HG02884 (cell line): ENCODE results near the gene HLA-C.
A peak's percentile ranks its signal among the peaks of the same experiment; 100 is the strongest.
"Not testable (repeated sequence)": the region's sequence is repeated elsewhere in the genome, so short reads cannot be mapped to it uniquely, and the experiment has no call there.

Experiments used
- ATAC-seq: cut with Tn5 transposase; IDR thresholded peaks from one replicate; pipeline ENCODE4 v1.9.1; 2021; ENCODE audit warnings: mild to moderate bottlenecking, moderate library complexity; ENCODE audit not compliant: unreplicated experiment

Gene HLA-C

DNA sequence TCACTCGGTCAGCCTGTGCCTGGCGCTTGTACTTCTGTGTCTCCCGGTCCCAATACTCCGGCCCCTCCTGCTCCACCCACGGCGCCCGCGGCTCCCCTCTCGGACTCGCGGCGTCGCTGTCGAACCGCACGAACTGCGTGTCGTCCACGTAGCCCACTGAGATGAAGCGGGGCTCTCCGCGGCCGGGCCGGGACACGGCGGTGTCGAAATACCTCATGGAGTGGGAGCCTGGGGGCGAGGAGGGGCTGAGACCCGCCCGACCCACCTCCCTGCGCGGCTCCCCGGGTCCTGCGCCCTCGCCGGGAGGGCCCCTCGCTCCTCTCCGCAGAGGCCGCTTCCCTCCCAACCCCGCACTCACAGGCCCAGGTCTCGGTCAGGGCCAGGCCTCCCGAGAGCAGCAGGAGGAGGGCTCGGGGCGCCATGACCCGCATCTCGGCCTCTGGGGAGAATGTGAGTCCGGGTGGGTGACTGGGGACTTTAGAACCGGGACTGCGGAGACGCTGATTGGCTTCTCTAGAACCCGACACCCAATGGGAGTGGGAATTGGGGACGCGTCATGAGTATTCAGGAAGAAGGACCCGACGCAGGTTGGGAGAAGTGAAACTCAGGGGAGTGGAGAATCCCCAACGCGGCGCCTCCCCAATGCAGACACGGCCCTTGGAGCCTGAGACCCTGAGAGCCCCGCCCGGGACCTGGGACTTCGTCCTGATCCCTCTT, at the start of gene HLA-C:
HLA-C (minus strand) TSS at position 452 of the 717 bp plus-strand sequence; CDS start at position 431, 21 bp downstream.
- ATAC-seq = peak; percentile 80

DNA sequence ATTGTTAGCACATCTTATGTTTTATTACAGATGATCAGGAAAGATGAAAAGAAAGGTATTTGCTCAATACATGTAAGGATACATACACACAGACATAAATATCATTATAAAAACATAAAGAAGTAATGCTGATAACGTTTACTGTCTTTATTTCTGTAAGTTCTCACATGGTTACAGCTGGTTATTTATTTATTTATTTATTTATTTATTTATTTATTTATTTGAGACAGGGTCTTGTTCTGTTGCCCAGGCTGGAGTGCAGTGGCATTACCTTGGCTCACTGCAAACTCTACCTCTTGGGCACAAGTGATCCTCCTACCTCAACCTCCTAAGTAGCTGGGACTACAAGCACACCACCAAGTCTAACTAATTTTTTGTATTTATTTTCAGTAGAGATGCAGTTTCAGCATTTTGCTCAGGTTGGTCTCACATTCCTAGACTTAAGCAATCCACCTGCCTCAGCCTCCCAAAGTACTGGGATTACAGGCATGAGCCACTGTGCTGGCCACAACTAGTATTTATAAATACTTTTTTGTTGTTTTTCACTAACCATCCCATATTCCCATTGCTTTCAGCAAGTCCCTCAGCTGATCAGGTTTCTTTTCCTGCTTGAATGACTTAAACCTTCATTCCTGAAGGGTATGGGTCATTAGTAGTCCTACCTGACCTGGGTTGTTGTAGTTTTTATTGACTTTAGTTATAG, 49.3 kb upstream of the HLA-C start:
- ATAC-seq = no peak

GRCh38 chr6:31317036-31317435, 45.1 kb upstream of the HLA-C start:
- no peak for ATAC-seq

GRCh38 chr6:31309641-31310040, 37.7 kb upstream of the HLA-C start:
- no peak for ATAC-seq

DNA sequence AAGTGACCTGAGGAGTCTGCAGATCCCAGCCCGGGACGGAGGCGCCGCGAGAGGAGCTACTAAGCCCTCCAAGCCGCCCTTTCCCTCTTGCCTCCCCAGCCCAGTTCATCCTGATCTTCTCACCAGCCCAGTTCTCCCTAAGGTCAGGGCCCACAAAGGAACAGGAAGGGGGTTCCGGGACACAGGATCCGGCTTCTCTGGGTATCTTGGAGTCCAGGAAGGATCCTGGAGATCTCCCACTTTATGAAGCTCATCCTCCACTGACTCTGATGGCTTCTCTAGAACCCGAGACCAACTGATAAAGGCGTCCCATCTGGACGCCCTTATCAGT, 36.9 kb upstream of the HLA-C start:
- ATAC-seq = no peak

DNA sequence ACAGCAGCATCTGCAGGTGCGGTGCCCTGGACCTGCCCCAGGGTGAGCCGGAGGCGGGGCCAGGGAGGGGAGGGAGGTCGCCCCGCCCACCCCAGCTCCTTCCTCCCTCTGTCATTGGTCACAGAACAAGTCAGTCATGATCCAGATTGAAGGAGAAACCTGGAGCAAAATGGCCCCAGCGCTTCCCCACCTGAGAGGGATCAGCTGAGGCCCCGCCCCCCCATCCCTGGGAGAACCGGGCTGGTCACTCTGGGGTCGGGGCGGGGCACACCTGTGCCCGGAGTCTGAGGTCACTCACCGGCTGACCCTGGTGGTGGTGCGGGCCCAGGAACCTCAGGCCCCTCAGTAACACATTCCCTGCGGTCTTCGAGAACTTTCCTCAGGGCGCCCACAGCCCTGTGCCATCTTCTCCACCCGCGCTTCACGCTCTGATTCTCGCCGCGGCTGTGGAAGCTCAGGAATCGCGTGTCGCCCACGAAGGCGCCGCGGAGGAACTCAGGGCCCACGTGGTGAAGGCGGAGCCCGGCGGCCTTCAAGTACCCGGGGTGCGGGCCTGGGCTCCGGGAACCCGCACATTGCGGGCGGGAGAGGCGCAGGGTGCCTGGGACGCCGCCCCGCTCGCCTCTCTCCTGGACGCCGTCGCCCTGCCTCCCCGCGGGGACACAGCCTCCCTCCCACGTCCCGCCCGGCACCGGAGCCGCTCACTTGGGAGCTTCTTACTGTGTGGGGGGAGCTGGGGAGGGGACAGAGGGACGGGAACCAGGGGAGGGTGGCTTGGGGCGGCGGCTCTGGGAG, 36.4 kb upstream of the HLA-C start:
- ATAC-seq = no peak

DNA sequence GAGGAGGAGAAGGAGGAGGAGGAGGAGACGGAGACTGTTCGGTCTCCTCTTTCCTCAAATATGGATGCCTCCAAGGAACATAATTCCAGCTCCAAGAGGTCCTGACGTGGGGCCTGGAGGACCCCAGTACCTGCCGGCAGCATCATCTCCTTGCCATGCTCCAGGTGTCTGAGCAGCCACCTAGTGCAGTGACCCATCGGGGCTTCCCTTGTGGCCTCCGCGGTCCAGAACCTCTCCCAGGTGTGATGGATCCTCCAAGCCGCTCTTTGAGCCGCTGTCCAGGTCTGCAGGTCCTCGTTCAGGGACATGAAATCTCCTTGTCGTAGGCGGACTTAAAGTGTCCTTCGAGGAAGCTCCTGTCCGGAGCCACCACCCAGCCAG, 35.8 kb upstream of the HLA-C start:
- no peak for ATAC-seq

GRCh38 chr6:31305703-31306219, 33.9 kb upstream of the HLA-C start:
- no peak for ATAC-seq

GRCh38 chr6:31304683-31305082, 32.8 kb upstream of the HLA-C start:
- no peak for ATAC-seq

- ATAC-seq = no peak
Observed at GRCh38 chr6:31300797-31301196, 28.9 kb upstream of the HLA-C start.

DNA sequence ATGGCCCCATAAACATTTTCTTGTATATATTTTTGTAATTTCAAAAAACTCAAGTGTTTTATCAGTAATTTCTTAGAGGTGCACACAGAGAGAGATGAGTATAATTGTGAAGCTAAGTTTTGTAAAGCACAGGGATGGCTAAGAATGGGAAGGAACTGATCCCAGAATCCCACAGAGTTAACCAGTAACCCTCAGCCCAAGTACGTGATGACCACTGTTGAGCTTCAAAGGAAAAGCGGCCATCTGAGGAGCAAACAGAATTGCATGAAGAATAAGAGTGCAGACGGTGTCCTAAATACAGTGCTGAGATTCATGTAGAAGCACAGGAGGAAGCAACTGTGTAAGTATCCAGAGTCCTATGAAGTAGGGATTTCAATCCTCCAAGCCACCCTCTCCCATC, 28.1 kb upstream of the HLA-C start:
- no peak for ATAC-seq

GRCh38 chr6:31299511-31299910, 27.6 kb upstream of the HLA-C start:
- no peak for ATAC-seq

DNA sequence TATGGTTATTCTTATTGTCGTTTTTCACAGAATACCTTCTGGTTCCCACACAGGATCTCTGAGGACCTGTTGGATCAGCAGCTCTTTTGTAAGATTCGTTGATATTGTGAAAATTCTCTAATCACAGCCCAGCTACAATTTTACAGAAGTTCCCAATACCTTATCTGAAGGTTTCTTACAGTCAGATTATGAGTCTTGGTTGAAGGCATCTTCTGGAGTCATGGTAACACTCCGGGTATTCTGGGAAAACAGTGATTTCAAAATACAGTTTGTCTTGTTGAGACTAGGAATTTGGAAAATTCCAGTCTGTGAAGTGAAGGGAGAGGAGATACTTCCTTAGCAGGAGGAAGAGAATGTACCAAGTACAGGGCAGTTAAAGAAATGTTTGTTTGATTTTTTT, 22.2 kb upstream of the HLA-C start:
- ATAC-seq = no peak

DNA sequence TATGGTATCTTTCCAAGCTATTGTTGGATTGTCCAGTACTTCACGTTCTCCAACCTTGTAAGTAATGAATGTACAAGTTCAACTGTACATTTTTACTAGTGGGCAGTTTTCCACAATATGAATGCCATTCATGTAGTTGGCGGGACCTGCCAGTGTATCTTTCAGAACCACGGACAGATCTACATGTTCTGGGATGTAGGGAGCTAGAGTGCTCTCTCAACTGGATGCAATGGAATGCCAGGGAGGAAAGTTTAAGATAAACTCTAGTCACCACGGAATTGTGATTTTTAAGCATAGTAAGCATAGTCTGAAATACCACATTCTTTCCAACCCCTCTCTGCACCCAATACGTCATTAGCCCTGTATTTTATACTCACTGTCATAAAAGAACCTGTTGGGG, 21.5 kb upstream of the HLA-C start:
- no peak for ATAC-seq

DNA sequence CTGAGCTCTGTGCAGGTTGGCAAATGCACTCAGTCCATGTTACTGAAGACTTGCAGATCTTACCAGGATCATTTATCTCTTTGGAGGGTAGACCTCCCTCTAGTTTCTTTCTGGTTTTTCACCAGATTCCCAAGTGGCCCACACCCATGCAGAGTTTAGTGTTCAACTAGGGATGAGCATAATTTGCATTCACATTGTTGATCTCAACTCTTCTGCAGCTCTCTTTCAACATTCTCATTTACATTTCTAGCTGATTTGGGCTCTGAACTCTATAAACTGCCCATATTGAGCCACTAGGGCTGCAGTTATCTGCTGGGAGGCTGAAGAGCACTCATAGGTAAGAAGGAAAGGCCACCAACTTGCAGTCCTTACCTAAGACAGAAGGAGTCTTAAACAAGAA, 17.9 kb upstream of the HLA-C start:
- ATAC-seq = no peak

- no peak for ATAC-seq
Observed at GRCh38 chr6:31287619-31288018, 15.7 kb upstream of the HLA-C start.

- ATAC-seq = no peak
Observed at GRCh38 chr6:31285982-31286381, 14.1 kb upstream of the HLA-C start.

DNA sequence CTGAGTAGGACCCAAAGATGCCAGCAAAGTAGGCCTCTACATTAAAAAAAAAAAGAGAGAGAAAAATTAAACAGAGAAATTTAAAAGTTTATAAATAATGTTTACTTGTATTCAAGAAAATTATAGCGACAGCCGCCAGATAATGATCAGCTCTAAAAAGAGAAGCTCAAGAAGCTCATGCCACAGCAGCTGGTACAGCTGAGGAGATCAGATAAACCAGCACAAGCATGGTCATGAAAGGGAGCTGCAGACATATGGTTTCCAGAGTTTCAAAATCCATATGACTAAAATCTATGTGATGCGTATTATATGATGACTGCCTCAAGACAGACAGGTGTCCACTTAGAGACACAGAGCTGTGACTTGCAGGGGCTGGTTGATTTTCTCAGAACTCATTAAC, 13.6 kb upstream of the HLA-C start:
- no peak for ATAC-seq

DNA sequence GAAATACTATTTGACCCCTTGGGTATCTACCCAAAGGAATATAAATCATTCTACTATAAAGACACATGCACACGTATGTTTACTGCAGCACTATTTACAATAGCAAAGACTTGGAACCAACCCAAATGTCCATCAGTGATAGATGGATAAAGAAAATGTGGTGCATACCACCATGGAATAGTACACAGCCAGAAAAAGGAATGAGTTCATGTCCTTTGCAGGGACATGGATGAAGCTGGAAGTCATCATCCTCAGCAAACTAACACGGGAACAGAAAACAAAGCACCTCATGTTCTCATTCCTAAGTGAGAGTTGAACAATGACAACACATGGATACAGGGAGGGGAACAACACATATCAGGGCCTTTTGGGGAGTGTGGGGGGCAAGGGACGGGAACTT, 7.8 kb upstream of the HLA-C start:
- ATAC-seq = not testable (repeated sequence)

DNA sequence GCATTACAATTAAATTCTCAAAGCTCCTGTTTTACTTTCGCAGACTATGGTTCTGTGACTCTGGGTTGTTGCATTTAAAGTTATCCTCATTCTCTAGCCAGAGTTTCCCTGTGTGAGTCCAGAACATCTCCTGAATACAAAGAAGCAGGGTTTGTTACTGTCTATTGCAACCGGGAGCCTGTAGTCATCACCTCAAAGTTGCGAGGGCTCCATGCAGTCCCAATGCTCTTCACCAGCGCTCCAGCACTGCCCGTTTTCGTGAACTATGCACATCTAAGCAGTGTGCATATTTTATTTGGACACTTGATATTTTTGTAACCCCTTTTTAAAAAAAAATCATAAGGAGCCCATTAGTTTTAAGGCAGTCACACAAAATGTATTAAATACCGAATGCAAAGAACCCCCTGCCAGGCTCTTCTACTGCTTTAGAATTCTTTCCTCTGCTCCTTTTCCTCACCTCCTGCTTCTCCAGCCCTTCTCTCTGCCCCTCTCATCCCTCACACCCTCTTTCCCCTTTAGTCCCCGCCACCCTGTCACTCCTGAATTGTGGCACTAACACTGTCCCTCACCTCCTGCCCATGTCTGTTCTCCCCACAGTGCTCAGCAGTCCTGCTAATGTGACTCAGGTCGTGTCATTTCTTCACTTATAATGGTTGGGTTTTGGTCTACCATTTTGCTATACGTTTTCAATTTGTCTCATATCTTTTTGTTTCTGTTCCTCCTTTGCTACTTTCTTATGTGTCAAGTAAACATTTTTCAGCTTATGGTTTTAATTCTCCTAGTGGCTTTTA, 1.1 kb upstream of the HLA-C start:
- no peak for ATAC-seq

DNA sequence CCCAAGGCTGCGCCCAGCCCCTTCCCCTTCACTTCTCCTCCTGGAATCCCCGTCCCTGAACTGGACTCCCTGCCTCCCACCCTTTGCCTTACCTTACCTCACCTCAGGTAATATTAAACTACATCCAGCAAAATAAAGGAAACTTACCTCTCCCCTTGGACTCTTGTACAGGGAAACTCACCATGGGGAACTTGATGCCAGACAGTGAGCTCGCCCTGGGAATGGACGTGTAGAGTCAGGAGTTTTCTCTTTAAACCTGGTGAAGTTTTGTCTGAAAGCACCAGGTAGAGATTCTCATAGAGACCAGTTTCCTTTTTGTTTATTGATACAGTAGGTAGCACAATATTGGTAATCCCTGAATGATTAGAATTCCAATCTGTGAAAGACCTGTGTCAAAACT, 544 bp upstream of the HLA-C start:
- ATAC-seq = no peak
